ENCODE measurements around the gene PTTG1.
"Not testable (repeated sequence)": the region's sequence is repeated elsewhere in the genome, so short reads cannot be mapped to it uniquely, and the experiment has no call there.

Gene PTTG1

DNA sequence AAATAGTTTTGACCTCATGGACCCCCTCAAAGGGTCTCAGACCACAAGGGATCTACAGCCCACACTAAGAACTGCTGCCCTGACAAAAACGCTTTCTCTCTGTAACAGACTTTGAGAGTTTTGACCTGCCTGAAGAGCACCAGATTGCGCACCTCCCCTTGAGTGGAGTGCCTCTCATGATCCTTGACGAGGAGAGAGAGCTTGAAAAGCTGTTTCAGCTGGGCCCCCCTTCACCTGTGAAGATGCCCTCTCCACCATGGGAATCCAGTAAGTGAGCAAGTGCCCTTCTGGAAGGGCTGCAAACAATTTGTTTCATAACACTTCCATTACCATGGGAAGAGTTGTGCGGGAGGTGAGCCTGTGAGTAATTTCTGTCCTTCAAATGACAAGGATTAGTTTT lies 6.0 kb downstream of the PTTG1 start:
- no peak for DNase-seq

DNA sequence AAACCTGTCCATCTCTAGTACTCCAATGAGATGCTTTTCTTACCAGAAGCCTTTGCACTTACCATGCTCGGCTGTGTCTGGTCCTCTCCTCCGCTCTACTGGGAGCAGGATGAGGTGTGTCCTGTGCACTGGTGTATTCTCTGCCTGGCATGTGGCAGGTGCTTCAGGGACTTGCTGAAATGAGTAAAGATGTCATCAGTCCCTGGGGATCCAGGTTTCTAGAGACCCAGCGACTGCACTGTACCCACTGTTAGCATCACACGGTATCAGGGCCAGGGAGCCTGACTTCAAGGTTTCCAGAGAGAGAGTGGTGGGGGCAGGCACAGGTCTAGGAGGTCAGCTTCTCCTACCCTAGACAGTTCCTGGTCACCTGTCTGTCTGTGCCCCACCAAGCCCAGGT lies 10.5 kb downstream of the PTTG1 start:
- DNase-seq, result no peak

DNA sequence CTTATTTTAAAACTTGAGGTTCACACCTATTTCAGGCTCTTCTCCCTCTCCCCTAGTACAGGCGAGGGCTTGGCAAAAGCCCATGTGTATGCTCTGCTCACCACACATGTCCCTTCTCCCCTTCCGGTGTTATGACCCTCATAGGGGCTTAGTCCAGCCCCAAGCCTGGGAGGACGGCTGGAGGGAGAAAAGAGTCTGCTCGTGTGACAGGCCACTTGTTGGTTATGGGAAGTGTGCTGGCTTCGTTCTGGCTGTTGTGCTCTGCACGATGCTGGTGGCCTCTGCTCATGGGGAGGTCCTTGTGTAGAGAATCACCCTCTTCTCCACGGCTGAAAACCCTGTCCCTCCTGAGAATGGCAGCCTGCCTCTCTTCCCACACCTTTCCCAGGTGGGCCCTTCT lies 11.1 kb downstream of the PTTG1 start:
- DNase-seq, result no peak

DNA sequence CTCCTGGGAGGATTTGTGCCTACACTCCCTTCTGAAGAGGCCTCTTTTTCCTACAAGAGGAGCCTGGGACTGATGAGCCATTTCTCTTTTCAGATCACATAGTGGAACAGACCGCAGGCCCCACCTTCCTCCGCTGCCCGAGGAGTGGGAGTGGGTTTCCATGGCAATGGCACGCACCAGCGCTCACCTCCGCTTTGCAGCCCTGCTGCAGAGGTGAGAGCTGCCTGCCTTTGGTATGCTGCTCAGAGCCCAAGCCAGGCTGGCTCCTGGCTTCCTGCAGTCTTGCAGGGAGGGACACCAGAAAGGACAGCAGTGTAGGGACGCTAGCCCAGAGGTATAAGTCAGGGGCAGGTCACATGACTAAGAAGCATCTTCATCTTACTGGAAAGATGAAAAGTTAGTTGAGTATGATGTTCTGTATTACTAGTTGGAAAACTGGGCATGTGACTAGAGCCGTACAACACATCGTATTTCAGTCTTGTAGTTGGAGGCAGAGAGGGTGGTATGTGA lies 12.4 kb downstream of the PTTG1 start:
- peak; percentile 74 for DNase-seq

DNA sequence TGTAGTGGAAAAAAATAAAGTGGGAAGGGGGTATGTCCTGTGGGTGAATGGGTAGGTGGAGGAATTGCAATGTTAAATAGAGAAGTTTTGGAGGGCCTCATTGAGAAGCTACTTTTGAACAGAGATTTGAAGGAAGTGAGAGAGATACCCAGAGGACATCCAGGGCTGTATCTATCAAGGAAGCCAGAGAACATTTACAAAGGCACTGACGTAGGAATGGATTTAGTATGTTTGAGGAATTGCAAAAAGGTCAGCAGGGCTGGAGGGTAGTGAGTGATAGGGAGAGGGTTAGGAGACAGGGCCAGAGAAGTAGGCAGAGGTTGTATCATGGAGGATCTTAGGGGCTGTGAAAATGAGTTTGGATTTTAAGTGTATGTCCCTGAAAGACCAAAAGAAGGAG lies 13.9 kb downstream of the PTTG1 start:
- DNase-seq, result no peak

DNA sequence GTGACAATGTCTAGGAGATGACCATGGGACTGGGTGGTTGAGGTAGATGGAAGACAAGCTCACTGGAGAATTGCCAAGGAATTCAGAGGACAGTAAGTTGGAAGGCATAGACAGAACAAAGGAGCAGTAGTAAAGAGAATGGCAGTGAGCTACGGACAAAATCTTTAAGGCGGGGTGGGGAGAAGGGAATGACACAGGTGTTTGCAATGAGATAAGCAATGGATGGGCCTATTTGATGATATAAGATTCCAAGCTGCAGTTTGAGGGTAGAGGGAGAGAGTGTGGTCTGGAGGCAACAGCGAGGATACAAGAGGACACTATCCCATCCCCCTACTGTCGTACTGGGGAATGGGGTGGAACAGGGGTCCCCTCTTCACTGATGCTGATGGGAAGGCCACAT lies 14.4 kb downstream of the PTTG1 start:
- no peak for DNase-seq

DNA sequence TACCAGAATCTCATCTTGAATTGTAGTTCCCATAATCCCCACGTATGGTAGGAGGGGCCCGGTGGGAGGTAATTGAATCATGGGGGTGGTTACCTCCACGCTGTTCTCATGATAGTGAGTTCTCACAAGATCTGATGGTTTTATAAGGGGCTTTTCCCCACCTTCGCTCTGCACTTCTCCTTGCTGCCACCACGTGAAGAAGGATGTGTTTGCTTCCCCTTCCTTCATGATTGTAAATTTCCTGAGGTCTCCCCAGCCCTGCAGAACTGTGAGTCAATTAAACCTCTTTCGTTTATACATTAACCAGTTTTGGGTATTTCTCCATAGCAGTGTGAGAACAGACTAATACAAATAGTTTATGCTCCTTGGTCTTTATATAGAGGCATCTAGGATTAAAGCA lies 15.0 kb downstream of the PTTG1 start:
- DNase-seq, result not testable (repeated sequence)

DNA sequence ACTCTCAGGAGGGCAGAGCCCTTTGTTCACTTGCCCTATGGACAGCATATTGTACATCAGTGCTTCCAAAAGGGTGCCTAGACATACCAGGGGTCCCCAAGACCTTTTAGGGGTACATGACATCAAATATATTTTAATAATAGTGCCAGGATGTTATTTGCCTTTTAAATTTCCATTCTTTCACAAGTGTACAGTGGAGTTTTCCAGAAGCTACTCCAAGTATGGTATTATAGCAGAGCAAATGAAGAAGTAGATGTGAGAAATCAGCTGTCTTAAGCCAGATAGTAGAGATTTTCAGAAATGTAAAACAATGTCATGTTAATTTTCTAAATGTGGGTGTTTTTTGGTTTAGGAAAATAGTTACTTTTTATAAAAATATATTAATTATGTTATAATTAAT lies 15.6 kb downstream of the PTTG1 start:
- no peak for DNase-seq

DNA sequence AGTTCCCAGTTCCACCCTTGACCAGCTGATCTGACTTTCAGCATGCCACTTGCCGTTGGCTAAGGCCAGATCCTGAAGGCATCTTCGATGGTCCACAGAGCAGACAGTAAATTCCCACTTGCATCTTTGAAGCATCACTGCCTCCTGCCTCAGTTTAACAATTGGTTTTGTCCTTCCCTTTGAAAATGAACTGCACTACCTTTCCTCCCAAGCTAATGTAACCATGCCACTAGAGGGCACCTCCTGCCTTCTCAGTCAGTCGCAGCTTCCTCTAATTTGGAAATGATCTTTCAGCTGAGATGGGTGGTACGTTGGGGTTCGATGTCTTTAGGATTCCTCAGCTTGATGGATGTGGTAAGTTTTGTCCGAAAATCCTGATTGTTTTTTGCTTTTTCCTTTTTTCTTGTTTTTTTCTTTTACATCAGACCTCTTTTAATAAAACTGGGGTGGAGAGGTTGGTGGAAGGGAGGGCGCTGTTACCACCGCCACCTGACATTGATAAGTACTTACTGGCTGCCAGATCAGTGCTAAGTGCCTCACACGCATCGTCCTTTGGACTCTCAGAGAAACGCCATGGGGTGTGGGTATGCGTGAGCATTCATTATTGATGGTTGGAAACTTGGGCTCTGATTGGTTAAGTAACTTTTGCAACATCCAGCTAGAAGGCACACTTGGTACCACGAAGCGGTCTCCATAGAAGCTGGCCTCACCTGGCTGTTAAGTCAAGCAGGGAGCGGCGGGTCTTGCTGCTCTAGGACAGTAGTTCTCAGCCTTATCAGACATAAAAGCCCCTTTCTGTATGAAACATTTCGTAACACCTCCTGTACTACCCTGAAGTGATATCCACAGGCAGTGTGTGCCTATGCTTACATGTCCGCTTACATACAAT lies 16.9 kb downstream of the PTTG1 start:
- DNase-seq, result peak; percentile 53

DNA sequence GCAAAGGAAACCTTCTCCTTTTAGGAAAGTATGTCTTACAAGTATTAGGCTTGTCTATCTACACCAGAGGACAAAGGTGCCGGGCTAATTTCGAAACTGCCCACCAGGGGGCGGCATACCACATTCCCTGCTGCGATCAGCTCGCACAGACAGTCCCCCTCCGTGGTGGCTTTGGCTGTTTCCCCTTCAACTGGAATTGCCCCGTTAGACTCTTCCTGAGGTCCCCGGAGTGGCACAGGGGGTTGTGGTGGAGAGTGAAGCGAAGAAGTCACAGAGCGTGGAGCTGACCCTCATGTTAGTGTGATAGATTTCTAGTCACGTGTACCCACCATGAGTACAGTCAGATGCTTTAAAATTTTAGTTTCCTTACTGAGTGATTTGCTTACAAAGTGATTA lies 17.5 kb downstream of the PTTG1 start:
- peak; percentile 46 for DNase-seq

DNA sequence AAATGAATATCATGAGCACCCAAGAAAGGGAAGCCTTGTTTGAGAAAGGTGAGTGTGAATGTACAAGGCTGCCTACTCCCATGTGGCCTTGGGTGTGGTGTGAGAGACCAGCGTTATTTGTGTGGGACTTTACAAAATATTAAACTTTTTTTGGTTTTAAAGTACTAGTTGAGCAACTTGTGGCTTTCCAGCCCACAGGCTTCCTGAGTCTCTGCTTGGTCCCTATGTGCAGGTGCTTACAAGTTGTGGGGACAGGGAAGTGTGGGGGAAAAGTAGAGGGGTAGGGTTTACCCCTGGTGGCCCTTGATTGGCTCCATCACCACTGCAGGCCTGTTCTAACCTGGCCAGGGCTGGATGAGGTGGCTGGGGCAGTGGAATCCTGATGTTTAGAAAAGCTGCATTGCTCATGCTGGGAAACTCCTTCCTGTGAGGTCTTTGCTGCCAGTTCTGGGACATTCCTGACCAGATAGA lies 19.7 kb downstream of the PTTG1 start:
- no peak for DNase-seq

DNA sequence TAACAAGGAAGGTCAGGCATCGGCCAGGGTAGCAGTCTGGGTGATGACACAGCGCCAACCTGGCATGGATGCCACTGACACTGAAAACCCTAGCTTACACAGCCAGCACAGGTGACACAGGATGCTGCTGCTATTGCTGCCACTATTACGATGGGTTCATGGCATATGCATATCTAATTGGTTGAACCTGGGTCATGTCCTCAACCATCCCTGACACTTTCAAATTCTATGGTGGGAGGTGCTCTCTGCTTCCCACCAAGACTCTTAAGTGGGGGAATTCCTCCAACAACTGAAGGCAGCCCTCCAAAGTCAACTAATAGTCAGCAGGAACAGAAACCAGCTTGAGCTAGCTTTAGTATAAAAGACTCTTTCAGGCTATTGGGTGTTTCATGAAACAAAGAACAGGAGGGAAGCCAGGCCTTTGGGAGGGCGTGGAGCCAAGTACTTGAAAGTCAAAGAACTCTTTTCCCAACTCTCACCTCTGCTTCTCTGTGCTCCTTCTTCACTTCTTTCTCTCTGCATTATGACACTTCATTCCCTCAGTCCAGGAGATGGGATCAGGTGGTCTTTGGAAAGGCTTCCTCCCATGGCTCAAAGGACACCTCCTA lies 21.3 kb downstream of the PTTG1 start:
- DNase-seq, result no peak

DNA sequence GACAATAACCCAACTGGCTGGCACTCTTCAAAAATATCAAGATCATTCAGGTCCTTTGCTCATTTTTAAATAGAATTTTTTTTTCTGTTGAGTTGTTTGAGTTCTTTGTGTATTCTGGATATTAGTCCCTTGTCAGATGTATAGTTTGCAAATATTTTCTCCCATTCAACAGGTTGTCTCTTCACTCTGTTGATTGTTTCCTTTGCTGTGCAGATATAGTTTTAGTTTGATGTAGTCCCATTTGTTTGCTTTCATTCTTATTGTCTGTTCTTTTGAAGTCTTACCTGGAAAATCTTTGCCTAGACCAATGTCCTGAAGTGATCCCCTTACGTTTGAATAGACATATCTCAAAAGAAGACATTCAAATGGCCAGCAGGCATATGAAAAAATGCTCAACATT lies 22.8 kb downstream of the PTTG1 start:
- DNase-seq, result no peak

DNA sequence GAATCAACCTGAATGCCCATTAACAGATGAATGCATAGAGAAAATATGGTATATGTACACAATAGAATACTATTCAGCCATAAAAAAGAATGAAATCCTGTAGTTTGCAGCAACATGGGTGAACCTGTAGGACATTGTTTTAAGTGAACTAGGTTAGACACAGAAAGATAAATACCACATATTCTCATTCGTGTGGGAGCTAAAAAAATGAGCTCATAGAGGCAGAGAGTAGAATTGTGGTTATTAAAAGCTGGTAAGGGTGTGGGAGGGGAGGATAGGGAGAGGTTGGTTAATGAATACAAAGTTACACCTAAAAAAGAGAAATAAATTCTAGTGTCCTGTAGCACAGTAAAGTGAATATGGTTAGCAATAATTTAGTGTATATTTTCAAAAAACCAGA lies 23.5 kb downstream of the PTTG1 start:
- DNase-seq, result no peak

DNA sequence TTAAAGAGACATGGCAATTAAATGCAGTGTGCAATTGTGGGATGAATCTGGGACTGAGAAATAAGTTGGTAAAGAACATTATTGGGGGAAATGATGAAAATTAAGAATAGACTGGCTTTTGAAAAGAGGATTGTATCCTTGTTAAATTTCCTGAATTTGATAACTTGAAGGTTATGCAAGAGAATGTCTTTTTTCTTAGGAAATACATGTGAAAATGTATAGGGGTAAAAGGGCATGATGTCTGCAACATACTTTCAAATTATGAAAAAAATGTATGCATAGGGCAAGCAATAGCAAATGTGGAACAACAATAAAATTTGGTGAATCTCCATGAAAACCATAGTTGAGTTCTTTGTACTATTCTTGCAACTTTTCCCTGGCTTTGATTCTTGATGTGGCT lies 24.1 kb downstream of the PTTG1 start:
- DNase-seq, result no peak

DNA sequence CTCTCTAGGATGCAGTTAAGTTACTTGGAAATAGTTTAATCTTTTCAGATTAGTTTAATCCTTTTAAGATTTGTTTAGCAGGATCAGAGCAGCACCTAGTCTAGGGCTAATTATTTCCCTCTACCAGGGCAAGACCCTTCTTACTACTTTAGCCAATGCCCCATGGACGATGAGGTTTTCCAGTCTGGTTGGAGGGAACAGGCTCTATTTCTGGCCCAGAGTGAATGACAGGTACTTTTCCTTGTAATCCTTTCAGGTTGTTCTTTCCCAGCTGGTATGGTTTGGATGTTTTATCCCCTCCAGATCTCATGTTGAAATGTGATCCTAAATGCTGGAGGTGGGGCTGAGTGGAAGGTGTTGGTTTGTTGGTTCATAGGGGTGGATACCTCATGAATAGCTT lies 27.2 kb downstream of the PTTG1 start:
- no peak for DNase-seq

DNA sequence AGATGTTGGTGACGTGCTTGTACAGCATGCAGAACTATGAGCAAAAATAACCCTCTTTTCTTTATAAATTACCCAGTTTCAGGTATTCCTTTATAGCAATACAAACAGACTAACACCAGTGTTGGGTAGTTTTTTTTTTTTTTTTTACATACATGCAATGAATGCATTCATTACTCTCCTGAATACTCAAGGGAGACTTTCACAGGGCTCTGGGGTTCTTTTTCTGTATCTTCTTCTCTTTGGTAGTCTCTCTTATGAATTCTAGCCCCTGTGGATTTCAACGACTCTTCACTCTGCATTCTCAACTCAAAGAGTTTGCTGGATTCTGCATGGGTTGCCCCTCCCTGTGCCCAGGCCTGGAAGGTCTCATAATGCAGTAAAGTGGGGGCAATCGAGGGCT lies 27.8 kb downstream of the PTTG1 start:
- no peak for DNase-seq

DNA sequence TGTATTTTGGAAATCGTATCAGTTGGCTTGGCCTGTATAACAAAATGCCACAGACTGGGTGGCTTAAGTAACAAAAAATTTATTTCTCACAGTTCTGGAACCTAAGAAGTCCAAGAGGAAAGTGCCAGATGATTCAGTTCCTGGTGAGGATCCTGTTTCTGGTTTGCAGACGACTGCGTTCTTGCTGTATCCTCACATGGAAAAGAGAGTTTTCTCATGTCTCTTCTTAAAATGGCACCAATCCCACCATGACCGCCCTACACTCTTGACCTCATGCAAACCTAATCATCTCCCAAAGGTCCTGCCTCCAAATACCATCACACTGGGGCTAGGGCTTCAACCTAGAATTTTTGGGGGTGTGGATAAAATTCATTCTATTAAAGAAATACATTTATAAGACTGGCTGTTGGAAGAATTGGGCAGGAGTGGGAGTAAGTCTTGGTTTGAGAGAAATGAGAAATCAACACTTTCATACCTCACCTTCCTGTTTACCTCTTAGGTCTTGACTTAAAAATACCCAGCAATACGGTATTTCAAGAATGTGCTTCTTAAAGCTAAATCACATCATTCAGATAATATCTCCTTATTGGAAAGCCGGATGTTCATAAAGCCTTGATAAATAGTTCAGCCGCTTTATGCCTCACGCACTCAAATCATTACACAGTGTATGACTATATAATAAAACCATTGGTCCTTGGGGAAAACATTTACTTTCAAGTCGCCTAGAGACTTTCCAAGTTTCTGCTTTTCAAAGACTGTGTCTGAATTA lies 28.7 kb downstream of the PTTG1 start:
- DNase-seq, result no peak

DNA sequence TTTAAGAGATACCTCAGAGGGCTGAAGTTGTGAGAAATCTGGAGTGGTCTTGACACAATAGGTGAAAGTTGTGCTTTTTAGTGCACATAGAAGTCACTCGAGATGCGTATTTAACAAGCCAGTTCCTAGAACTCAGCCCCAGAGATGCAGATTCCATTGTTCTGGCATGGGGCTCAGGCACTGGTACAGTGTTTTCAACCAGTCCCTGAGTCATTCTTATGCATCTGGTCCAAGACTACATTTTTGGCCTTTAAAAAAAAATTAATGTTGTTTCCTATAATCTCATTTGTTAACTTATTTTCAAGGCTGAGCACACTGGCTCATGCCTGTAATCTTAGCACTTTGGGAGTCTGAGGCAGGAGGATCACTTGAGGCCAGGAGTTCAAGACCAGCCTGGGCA lies 29.6 kb downstream of the PTTG1 start:
- no peak for DNase-seq

DNA sequence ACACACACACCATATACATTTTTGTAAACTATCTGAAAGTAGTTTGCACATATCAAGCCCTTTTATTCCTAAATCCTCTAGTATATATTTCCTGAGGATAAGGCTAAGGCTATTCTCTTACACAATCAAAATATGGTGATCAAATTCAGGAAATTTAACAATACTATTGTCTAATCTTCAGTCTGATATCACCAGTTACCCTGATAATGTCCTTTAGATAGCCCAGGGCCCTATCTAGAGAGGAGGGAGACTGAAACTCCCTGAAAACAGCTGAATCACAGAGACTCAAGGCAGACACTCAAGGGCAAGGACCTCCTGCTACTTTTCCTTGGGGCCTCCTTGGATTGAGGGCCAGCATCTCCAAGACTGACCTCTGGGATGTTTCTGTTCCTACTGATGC lies 30.4 kb downstream of the PTTG1 start:
- DNase-seq, result no peak

DNA sequence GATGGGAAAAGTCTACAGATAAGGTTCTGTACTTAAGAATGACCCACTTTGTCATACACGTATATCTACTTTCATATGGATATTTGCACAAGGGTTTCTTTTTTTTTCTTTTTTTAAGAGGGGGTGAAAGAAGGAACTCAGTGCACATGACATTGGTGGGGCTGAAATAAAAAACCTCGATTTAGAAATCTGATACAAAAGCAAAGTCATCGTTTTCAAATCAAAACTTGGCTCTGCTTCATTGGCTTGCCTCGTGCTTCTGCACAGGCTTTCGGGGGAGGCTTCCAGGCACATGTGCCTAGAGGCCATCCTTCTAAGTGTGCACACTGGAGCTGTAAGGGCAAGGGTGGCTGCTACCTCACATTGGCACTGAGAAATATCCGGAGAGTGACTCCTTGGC lies 31.1 kb downstream of the PTTG1 start:
- no peak for DNase-seq

DNA sequence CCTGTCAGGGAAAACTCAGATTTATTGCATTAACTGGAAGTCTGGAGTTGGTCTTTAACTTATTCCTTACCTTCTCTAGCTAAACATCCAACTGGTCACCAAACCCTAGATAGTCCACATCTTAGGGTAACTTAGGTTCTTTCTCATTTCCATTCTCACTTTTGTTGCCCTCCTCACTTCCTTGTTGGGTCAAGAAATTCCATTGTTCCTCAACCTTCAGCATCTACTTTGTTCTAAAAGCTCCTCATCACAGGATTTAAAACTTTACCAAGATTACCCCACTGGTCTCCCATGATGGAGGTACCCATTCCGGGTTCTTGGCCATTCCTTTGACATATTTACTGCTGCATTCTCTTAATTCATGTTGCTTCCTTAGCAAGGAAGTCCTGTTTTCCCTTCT lies 32.1 kb downstream of the PTTG1 start:
- DNase-seq, result no peak

DNA sequence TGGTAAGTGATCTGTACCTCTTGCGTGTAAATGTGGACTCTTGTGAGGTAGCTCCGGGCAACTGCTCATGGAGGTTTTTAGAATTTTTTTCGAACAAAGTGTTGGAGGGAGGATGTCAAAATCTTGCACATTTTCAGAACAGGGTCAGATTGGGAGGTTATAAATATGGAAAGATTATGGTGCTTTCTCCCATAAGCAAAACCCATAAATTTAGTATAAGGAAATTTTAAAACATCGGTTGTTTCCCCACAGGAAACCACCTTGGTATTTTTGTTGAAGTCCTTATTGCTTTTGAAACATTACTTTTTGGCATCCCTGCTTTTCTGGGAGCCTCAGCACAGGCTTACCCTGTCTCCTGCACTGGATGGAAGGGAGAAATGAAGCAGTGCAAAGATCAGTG lies 33.9 kb downstream of the PTTG1 start:
- no peak for DNase-seq
